Astrocyte (in vitro differentiated cells and primary cell): Measurements from ENCODE around the gene CECR2. TPM values are rescaled to one million over a fixed set of nuclear protein-coding genes. Genes with fewer than 3 reads are reported as not detected.

ENCODE experiments used
- DNase-seq: peaks from one replicate; pipeline ENCODE4 v3.0.0-alpha.2; 2010; ENCODE audit warnings: low read depth
- FAIRE-seq: peaks from 2 replicates; lab custom pipeline; 2011; peaks lifted over from hg19 to GRCh38; lab: Jason Lieb, UNC
- H2AFZ ChIP-seq: 2 replicates; pipeline ENCODE4 v1.6.0; 2012; ENCODE audit warnings: low read depth, low read length, inconsistent platforms
- H3K27ac ChIP-seq: 2 replicates; pipeline ENCODE4 v1.5.1; 2011; ENCODE audit warnings: low read depth, low read length, inconsistent platforms
- H3K27me3 ChIP-seq: 2 replicates; pipeline ENCODE4 v1.6.0; 2011; ENCODE audit warnings: low read length, inconsistent platforms; ENCODE audit not compliant: insufficient read depth
- H3K36me3 ChIP-seq: 2 replicates; pipeline ENCODE4 v1.5.1; 2011; ENCODE audit warnings: low read length, inconsistent platforms; ENCODE audit not compliant: insufficient read depth
- H3K4me1 ChIP-seq: 2 replicates; pipeline ENCODE4 v1.5.1; 2011; ENCODE audit warnings: low read length, inconsistent platforms; ENCODE audit not compliant: insufficient read depth
- H3K4me2 ChIP-seq: 2 replicates; pipeline ENCODE4 v1.6.0; 2012; ENCODE audit warnings: low read length, inconsistent platforms
- H3K4me3 ChIP-seq: 2 replicates; pipeline ENCODE4 v1.5.1; 2011; ENCODE audit warnings: low read depth, mild to moderate bottlenecking, low read length, inconsistent platforms; ENCODE audit not compliant: insufficient read depth
- H3K79me2 ChIP-seq: 2 replicates; pipeline ENCODE4 v1.6.0; 2012; ENCODE audit warnings: mild to moderate bottlenecking, low read length, inconsistent platforms; ENCODE audit not compliant: insufficient read depth
- H3K9ac ChIP-seq: 2 replicates; pipeline ENCODE4 v1.6.0; 2012; ENCODE audit warnings: mild to moderate bottlenecking, low read length, inconsistent platforms
- H3K9me3 ChIP-seq: 2 replicates; pipeline ENCODE4 v1.5.1; 2012; ENCODE audit warnings: low read depth, mild to moderate bottlenecking, low read length, inconsistent platforms; ENCODE audit not compliant: insufficient read depth
- H4K20me1 ChIP-seq: 2 replicates; pipeline ENCODE4 v1.6.0; 2012; ENCODE audit warnings: low read length, inconsistent platforms; ENCODE audit not compliant: insufficient read depth
- H3K27ac Mint-ChIP-seq: one replicate; pipeline ENCODE4 v1.8.0; 2021; ENCODE audit warnings: mild to moderate bottlenecking, mixed read lengths; ENCODE audit not compliant: unreplicated experiment
- H3K27me3 Mint-ChIP-seq: one replicate; pipeline ENCODE4 v1.8.0; 2021; ENCODE audit warnings: low read depth, mixed read lengths; ENCODE audit not compliant: unreplicated experiment
- H3K36me3 Mint-ChIP-seq: one replicate; pipeline ENCODE4 v1.8.0; 2021; ENCODE audit warnings: low read depth, mixed read lengths; ENCODE audit not compliant: unreplicated experiment
- H3K4me1 Mint-ChIP-seq: one replicate; pipeline ENCODE4 v1.8.0; 2021; ENCODE audit warnings: low read depth, mixed read lengths; ENCODE audit not compliant: unreplicated experiment
- H3K4me3 Mint-ChIP-seq: one replicate; pipeline ENCODE4 v1.8.0; 2021; ENCODE audit warnings: mild to moderate bottlenecking, moderate library complexity, mixed read lengths; ENCODE audit not compliant: unreplicated experiment
- H3K9me3 Mint-ChIP-seq: one replicate; pipeline ENCODE4 v1.8.0; 2021; ENCODE audit warnings: mild to moderate bottlenecking, mixed read lengths; ENCODE audit not compliant: unreplicated experiment
- CTCF ChIP-seq: IDR thresholded peaks from 2 replicates; pipeline ENCODE4 v1.5.1; 2011; ENCODE audit warnings: low read depth, mild to moderate bottlenecking, inconsistent platforms, low read length, moderate library complexity; ENCODE audit not compliant: insufficient read depth
- EZH2 ChIP-seq: IDR thresholded peaks from 2 replicates; pipeline ENCODE4 v1.6.1; 2012; ENCODE audit warnings: mild to moderate bottlenecking, low read length, inconsistent platforms; ENCODE audit not compliant: insufficient read depth
- total RNA-seq: library from RNA; stranded (reverse); gene quantifications from 2 replicates; pipeline ENCODE4 v1.2.1, GENCODE V29; 2021

CECR2 gene
- total RNA-seq, 1 donor from 2014 or later = 15.7 TPM

DNA sequence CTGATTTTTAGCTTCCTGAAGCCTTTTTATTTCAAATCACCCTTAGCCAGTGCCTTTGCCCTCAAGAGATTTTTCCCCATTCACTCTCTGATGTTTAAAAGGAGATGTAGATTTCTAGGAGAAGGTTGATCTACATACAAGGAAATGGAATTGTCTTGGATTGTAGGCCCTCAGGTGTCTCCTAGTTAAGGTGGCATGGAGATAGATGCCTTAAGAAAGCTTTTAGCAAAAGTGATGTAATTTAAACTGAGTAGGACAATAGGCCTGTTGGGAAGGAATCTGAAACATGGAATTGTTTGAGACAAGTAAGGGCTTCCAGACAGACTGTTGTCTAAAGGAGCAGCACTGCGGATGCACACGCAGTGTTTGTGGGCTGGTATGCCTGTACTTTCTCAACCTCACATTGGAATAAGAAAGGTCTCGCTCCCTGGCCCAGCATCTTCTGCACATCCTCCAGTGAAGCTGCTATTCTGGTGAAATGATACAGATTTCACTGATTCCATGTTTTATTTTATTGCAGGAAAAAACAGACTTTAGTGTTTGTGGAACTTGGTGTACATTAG, 124.2 kb downstream of the CECR2 start:
- TF ChIP-seq CTCF = no peak
- TF ChIP-seq EZH2 = no peak
- H3K4me3 ChIP-seq = no peak overlapping the region
- no peaks in the 10 kb centered on the region for H3K9me3 ChIP-seq
- H3K4me1 ChIP-seq = no peaks in the 10 kb centered on the region
- no peak overlapping the region for H3K4me3 Mint-ChIP-seq
- H3K27me3 Mint-ChIP-seq = no peaks in the 10 kb centered on the region
- DNase-seq (no peak), FAIRE-seq (no peak)
- no peak overlapping the region for H2AFZ ChIP-seq
- no peaks in the 10 kb centered on the region for H4K20me1 ChIP-seq
- H3K27me3 ChIP-seq = no peaks in the 10 kb centered on the region
- no peak overlapping the region for H3K4me2 ChIP-seq
- H3K79me2 ChIP-seq = no peaks in the 10 kb centered on the region
- H3K9ac ChIP-seq = no peak overlapping the region
- no peaks in the 10 kb centered on the region for H3K36me3 ChIP-seq
- no peak overlapping the region for H3K27ac ChIP-seq
- no peaks in the 10 kb centered on the region for H3K9me3 Mint-ChIP-seq
- H3K27ac Mint-ChIP-seq = peak overlapping the region; percentile 12
- H3K4me1 Mint-ChIP-seq = peaks cover 9% of the 10 kb centered on the region
- H3K36me3 Mint-ChIP-seq = no peaks in the 10 kb centered on the region

GRCh38 chr22:17496841-17497240, 127.6 kb downstream of the CECR2 start:
- Histone ChIP-seq H2AFZ (no peak overlapping the region), H3K4me3 (no peak overlapping the region), H3K4me1 (no peaks in the 10 kb centered on the region), H3K9me3 (no peaks in the 10 kb centered on the region), H3K27me3 (no peaks in the 10 kb centered on the region), H3K79me2 (no peaks in the 10 kb centered on the region), H3K36me3 (no peaks in the 10 kb centered on the region), H3K27ac (no peak overlapping the region), H3K4me2 (no peak overlapping the region), H3K9ac (no peak overlapping the region), H4K20me1 (no peaks in the 10 kb centered on the region)
- no peaks in the 10 kb centered on the region for H3K9me3 Mint-ChIP-seq
- H3K4me3 Mint-ChIP-seq = no peak overlapping the region
- H3K36me3 Mint-ChIP-seq = no peaks in the 10 kb centered on the region
- TF ChIP-seq CTCF (no peak), EZH2 (no peak)
- DNase-seq (no peak), FAIRE-seq (no peak)
- no peaks in the 10 kb centered on the region for H3K27me3 Mint-ChIP-seq
- no peak overlapping the region for H3K27ac Mint-ChIP-seq
- H3K4me1 Mint-ChIP-seq = peaks cover 9% of the 10 kb centered on the region

GRCh38 chr22:17501679-17502285, 132.5 kb downstream of the CECR2 start:
- Histone ChIP-seq H3K36me3 (no peaks in the 10 kb centered on the region), H3K27ac (no peak overlapping the region), H3K4me2 (no peak overlapping the region), H2AFZ (no peak overlapping the region), H3K4me3 (no peak overlapping the region), H3K27me3 (no peaks in the 10 kb centered on the region), H3K4me1 (no peaks in the 10 kb centered on the region), H3K9me3 (no peaks in the 10 kb centered on the region), H3K79me2 (no peaks in the 10 kb centered on the region), H4K20me1 (no peaks in the 10 kb centered on the region), H3K9ac (no peak overlapping the region)
- Mint-ChIP-seq H3K9me3 (no peaks in the 10 kb centered on the region), H3K4me1 (peaks cover 2% of the 10 kb centered on the region), H3K27ac (no peak overlapping the region), H3K36me3 (peaks cover 8% of the 10 kb centered on the region), H3K27me3 (no peaks in the 10 kb centered on the region), H3K4me3 (no peak overlapping the region)
- peak; percentile 13 for FAIRE-seq
- TF ChIP-seq EZH2 (no peak), CTCF (peak; percentile 70)
- peak; percentile 46 for DNase-seq
